NCI-H1417 (cell line): ENCODE results near the gene ST6GAL1.
"Not testable (repeated sequence)": the region's sequence is repeated elsewhere in the genome, so short reads cannot be mapped to it uniquely, and the experiment has no call there.

Experiments used
- DNase-seq, 3 experiments: peaks; one replicate each; lab custom pipeline; 2025; lab: John Stamatoyannopoulos, UW

ST6GAL1 gene

GRCh38 chr3:186930143-186930640, at the start of gene ST6GAL1:
Gene ST6GAL1, plus strand, starts transcription at chr3:186930526. Its CDS starts 112,178 bp downstream, at chr3:187042704.
- peak in 2 of 3 experiments; percentile 44 to 88 for DNase-seq

GRCh38 chr3:186882150-186882524, 48.2 kb upstream of the ST6GAL1 start:
- DNase-seq: no peak

- DNase-seq: no peak
Measured at GRCh38 chr3:186882881-186883685, 47.2 kb upstream of the ST6GAL1 start.

GRCh38 chr3:186883686-186884058, 46.7 kb upstream of the ST6GAL1 start:
- no peak for DNase-seq

- DNase-seq: not testable (repeated sequence)
Measured at GRCh38 chr3:186884868-186885267, 45.5 kb upstream of the ST6GAL1 start.

- no peak for DNase-seq
Measured at GRCh38 chr3:186886202-186886981, 43.9 kb upstream of the ST6GAL1 start.

- DNase-seq: not testable (repeated sequence)
Measured at GRCh38 chr3:186887507-186887938, 42.8 kb upstream of the ST6GAL1 start.

GRCh38 chr3:186888569-186888968, 41.8 kb upstream of the ST6GAL1 start:
- peak in 2 of 3 experiments; percentile 21 to 85 for DNase-seq

GRCh38 chr3:186889698-186890097, 40.6 kb upstream of the ST6GAL1 start:
- not testable (repeated sequence) for DNase-seq

- no peak for DNase-seq
Measured at GRCh38 chr3:186890911-186891310, 39.4 kb upstream of the ST6GAL1 start.

- not testable (repeated sequence) for DNase-seq
Measured at GRCh38 chr3:186893071-186893470, 37.3 kb upstream of the ST6GAL1 start.

- no peak for DNase-seq
Measured at GRCh38 chr3:186895406-186895805, 34.9 kb upstream of the ST6GAL1 start.

- DNase-seq: no peak
Measured at GRCh38 chr3:186896006-186896405, 34.3 kb upstream of the ST6GAL1 start.

- DNase-seq: no peak
Measured at GRCh38 chr3:186896875-186897274, 33.5 kb upstream of the ST6GAL1 start.

GRCh38 chr3:186901135-186901734, 29.1 kb upstream of the ST6GAL1 start:
- no peak for DNase-seq

GRCh38 chr3:186902154-186902553, 28.2 kb upstream of the ST6GAL1 start:
- no peak for DNase-seq

GRCh38 chr3:186902713-186903112, 27.6 kb upstream of the ST6GAL1 start:
- no peak for DNase-seq

- DNase-seq: not testable (repeated sequence)
Measured at GRCh38 chr3:186903676-186904075, 26.6 kb upstream of the ST6GAL1 start.

GRCh38 chr3:186907075-186907474, 23.3 kb upstream of the ST6GAL1 start:
- DNase-seq: not testable (repeated sequence)

- peak in 2 of 3 experiments; percentile 7 to 24 for DNase-seq
Measured at GRCh38 chr3:186909078-186909853, 21.1 kb upstream of the ST6GAL1 start.
